Mucosa of descending colon (tissue), 3 donors: Measurements from ENCODE around the gene KCTD8. TPM values are rescaled to one million over a fixed set of nuclear protein-coding genes. Genes with fewer than 3 reads are reported as not detected.

ENCODE experiments used
- ATAC-seq: fragments of 200-7000 bp; cut with Tn5 transposase; one replicate; pipeline ENCODE4 v1.9.1; 2020; ENCODE audit warnings: mild to moderate bottlenecking, moderate library complexity
- DNase-seq, 3 donors: peaks; one replicate each; pipeline ENCODE4 v3.0.0-alpha.2; 2020
- H3K36me3 ChIP-seq: fragments of 200-600 bp; one replicate; pipeline ENCODE4 v1.8.0; 2021; ENCODE audit warnings: low read depth, mild to moderate bottlenecking
- H3K4me1 ChIP-seq: fragments of 200-600 bp; one replicate; pipeline ENCODE4 v1.8.0; 2021; ENCODE audit warnings: low read depth, mild to moderate bottlenecking
- H3K4me3 ChIP-seq: fragments of 200-600 bp; one replicate; pipeline ENCODE4 v1.8.0; 2021; ENCODE audit warnings: mild to moderate bottlenecking
- H3K9me3 ChIP-seq: fragments of 200-600 bp; one replicate; pipeline ENCODE4 v1.8.0; 2021; ENCODE audit warnings: mild to moderate bottlenecking
- intact Hi-C, 2 donors: fragments of 100-400 bp; cut with DNase I in 1 of 2; cut with micrococcal nuclease in 1 of 2; formaldehyde crosslinking; loops; one replicate each; pipeline versions ENCODE4 v1.11.0 to v1.11.1; 2022; cut with DNase I, micrococcal nuclease
- total RNA-seq, 3 donors: library from RNA; stranded (reverse); fragmentation: NEBNext Ultra II Directional in 2 of 3; extraction: Animal tissue kit (Norgen Biotek cat#: 25700) in 2 of 3; gene quantifications; one replicate each; pipeline versions ENCODE4 v1.2.1 to v1.2.4, GENCODE V29; 2021 to 2023
- TF ChIP-seq, protein P1 (sequence below): fragments of 200-600 bp; IDR thresholded peaks from one replicate; pipeline ENCODE4 v1.8.0; 2022; ENCODE audit warnings: antibody characterized with exemption, mild to moderate bottlenecking
- donor health status: DM: no; HTN: no; CAD: no; lungs with moderate emphysema.
- donor health status: DM: no; HTN: no; CAD: no.
- donor health status: DM: no; HTN: yes; CAD: no.

Gene KCTD8
- total RNA-seq, 3 donors from 2014 or later = 0.12 to 0.54 TPM; not detected in 1

DNA sequence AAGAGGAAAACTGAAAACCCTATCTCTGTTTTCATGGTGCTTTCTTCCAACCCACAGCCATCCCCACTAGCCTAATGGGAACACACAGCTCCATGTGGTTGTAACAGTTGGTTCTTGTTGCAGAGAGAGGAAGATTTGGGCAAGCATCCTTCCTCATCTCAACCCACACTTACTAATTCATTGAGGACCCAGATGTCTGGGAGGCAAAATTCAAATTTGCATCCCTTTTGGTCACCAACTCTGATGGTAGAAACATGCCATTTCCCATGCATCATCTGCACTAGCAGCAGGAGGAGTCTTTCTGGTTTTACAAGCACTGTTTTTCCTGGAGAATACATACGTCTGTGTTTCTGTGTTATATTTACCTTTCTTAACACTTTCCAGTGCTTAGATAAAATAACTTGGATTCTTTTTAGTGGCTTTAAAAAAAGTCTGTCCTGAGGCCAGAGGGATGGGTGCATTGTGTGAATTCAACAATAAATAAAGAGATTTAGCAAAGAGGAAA, 301.0 kb downstream of the KCTD8 start:
- TF ChIP-seq, protein P1, sequence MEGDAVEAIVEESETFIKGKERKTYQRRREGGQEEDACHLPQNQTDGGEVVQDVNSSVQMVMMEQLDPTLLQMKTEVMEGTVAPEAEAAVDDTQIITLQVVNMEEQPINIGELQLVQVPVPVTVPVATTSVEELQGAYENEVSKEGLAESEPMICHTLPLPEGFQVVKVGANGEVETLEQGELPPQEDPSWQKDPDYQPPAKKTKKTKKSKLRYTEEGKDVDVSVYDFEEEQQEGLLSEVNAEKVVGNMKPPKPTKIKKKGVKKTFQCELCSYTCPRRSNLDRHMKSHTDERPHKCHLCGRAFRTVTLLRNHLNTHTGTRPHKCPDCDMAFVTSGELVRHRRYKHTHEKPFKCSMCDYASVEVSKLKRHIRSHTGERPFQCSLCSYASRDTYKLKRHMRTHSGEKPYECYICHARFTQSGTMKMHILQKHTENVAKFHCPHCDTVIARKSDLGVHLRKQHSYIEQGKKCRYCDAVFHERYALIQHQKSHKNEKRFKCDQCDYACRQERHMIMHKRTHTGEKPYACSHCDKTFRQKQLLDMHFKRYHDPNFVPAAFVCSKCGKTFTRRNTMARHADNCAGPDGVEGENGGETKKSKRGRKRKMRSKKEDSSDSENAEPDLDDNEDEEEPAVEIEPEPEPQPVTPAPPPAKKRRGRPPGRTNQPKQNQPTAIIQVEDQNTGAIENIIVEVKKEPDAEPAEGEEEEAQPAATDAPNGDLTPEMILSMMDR = no peak
- H3K9me3 ChIP-seq = peaks cover 30% of the 10 kb centered on the region
- no peak for DNase-seq

DNA sequence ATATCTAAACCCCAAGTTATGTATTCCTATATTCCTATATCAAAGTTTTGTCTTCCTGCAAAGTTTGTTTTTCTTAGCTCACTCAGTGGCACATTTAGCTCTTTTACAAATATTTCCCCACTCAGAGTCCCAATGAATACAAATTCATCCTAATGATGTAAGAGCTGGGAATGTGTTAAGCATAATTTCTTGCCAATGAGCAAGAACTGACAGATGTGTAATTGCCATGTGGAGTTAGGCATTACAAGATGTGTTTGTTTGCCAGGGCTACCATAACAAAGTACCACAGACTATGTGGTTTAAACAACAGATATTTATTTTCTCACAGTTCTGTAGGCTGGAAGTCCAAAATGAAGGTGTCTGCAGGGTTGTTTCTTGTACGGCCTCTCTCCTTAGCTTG, 302.1 kb downstream of the KCTD8 start:
- Histone ChIP-seq H3K9me3 (peaks cover 39% of the 10 kb centered on the region), H3K4me1 (no peaks in the 10 kb centered on the region), H3K4me3 (no peak overlapping the region), H3K36me3 (no peaks in the 10 kb centered on the region)
- no peak for ATAC-seq
- DNase-seq = no peak
- intact Hi-C loops = no loop called here
- TF ChIP-seq, protein P1 = no peak

More for the DNA sequence above, 301.0 kb downstream of the KCTD8 start:
- ATAC-seq = no peak
- Histone ChIP-seq H3K36me3 (no peaks in the 10 kb centered on the region), H3K4me1 (no peaks in the 10 kb centered on the region), H3K4me3 (no peak overlapping the region)
- intact Hi-C loops = no loop called here

DNA sequence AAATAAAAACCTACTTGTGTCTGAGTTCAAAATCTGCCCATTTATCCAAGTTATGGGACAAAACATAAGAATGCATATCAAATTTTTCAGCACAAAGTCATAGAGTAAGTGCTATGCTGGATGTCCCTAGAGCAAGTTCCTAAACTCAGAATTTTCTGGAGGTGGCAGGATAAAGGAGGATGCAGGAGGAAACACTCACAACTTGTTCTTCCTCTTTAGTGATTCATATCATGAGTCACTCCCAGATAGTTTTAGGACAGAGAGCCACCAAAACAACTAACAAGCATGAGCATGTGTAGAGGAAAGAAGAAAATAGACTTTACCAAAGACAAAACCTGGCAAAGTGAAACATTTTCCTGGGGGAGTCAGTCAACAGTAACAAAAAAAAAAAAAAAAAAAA, 302.7 kb downstream of the KCTD8 start:
- TF ChIP-seq, protein P1 = no peak
- DNase-seq (no peak), ATAC-seq (no peak)
- Histone ChIP-seq H3K36me3 (no peaks in the 10 kb centered on the region), H3K9me3 (peaks cover 40% of the 10 kb centered on the region), H3K4me1 (no peaks in the 10 kb centered on the region), H3K4me3 (no peak overlapping the region)
- intact Hi-C loops = no loop called here

DNA sequence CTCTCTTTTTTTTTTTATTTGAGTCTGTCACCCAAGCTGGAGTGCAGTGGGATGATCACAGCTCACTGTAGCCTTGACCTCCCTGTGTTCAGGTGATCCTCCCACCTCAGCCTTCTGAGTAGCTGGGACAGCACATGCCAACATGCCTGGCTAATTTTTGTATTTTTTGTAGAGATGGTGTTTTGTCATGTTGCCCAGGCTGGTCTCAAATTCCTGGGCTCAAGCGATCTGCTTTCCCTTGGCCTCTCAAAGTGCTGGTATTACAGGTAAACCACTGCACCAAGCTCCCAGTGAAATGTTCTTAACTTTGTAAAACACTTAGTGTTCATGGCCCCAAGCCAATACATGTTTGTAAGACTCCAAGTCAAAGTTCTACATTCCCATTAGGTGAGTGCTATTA, 316.1 kb downstream of the KCTD8 start:
- ATAC-seq = no peak
- intact Hi-C loops = no loop called here
- Histone ChIP-seq H3K9me3 (peaks cover 22% of the 10 kb centered on the region), H3K36me3 (no peaks in the 10 kb centered on the region), H3K4me1 (no peaks in the 10 kb centered on the region), H3K4me3 (no peak overlapping the region)
- no peak for DNase-seq
- TF ChIP-seq, protein P1 = no peak

Other genes with a start within 250 kb of the KCTD8 start
- not detected for gene YIPF7, start 202.8 kb upstream of the KCTD8 start, total RNA-seq
- 10 to 100 TPM; 17.8 to 21.7 (median 21.4) TPM for gene GUF1, start 229.6 kb upstream of the KCTD8 start, total RNA-seq